ENCODE data around the gene LYPD1.

LYPD1 gene

DNA sequence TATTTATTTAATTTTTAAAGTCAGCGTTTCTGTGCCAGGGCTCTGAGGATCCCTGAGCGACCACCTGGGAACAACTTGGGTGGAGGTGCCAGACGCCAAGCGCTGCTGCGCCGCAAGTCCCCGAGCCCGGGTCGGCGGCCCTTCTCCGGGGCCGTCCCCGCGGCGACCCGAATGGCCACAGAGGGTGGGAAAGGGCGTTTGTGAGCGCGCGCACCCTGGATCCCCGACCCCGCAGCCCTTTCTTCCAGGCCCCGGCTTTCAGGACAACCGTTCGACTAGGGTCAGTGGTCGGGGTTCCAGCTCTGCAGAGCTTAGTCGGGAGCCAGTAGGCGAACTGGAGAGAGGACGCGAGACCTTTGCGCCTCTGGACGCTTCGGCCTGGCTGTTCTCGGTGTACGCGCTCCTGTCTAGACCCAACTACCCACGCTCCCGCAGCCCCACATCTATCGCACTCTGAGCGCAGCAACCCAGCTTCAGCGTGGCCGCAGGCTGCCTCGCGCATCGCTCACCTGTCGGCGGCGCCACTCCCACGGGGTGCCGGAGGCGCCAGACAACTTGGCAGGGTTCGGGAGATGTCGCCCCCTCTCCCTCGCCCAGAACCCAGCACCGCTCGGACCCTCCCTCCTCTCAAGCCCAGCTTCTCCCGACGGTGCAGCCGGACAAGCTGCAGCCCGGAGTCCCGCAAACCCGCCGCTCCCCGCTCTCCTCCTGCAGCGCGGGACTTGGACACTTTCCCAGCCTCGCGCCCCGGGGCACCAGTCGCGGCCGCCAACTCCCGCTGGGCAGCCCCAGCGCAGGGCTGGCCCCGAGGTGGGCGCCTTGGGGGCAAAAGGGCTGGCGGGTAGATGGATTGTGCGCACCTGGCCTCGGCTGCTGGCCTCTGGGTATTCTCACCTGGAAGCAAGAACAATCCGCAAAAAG lies 758 bp downstream of the LYPD1 start:
- DNase-seq = peak in 5 of 10 donors; percentile 9 to 86 (median 23)
- intact Hi-C loops (cut with DNase I) = no loop called here

DNA sequence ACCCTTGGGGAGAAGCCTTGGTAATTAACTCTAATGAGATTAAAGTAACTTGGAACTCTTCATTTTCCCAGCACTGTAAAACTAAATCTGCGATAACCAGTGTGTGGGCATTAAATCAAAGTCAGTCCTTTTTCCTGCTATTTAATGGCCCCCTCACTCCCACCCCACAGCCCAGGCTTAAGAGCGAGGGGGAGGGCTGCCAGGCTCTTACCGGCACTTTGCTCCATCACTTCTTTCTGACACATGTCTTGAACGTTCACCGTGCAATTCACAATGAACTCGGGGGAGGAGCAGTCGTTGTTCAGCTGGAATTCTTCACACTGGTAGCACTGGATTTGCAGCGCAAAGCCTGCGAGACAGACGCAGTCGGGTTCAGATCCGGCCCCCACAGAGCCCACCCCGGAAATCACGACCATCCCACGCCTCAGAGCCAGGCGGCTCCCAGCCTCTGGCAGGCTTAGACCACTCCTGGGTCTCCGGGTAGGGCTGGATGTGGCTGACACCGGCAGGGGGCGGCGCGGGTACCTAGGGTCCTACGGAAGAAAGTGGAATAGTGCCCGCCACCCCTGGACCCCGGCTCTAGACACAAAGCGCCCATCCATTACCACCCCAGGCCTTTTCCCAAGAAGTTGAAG lies 1.7 kb downstream of the LYPD1 start:
- DNase-seq = peak in 5 of 10 donors; percentile 13 to 86 (median 77)
- intact Hi-C loops (cut with DNase I) = no loop called here

DNA sequence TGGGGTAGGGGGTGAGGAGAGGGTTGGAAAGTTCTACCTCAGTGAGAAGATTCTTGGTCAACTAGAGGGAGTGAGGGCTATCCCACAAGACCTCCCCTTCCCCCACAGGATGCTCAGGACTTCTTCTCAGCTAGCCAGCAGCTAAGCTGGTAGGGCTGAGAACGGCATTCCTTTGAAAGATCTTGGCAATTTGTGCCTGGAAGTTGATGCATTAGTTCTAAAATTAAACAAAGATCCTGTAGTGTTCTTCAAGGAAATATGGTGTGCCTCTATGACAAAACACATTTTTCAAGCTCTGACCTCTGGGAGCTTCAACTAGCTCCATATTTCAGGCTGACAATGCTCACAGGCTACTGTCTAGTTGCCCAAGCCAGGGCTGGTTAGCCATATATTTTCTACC lies 2.3 kb downstream of the LYPD1 start:
- intact Hi-C loops (cut with DNase I) = no loop called here
- DNase-seq = no peak

DNA sequence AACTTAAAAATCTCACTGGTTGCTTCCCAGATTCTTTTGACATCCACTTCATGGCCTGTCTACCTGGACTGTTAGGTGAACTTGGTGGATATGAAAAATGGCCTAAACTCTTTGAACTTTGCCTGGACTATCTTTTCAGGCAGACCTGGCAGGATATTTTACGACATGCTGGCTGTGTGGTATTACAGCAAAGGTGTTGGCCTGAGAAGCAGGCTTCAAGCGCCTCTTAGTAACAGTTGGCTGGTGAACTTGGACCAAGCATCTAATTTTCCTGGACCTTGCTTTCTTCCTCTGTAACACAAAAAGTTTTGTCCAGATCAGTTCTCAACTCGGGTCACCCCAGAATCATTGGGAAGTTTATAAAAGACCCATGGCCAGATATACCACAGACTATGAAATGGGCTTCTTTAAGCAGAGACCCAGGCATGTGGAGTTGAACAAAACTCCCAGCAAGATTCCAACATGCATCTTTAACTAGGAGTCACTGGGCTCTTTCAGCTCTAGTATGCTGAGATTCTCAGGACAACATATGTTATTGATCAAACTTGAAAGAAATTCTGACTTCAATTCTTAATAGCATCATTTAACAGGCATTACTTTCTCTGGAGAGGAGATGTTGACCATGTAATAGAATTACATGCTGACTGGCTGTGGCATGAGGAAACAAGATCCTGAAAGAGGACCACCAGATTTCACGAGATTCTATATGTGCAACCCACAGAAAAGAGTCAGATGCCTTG lies 4.4 kb downstream of the LYPD1 start:
- intact Hi-C loops (cut with DNase I) = no loop called here

DNA sequence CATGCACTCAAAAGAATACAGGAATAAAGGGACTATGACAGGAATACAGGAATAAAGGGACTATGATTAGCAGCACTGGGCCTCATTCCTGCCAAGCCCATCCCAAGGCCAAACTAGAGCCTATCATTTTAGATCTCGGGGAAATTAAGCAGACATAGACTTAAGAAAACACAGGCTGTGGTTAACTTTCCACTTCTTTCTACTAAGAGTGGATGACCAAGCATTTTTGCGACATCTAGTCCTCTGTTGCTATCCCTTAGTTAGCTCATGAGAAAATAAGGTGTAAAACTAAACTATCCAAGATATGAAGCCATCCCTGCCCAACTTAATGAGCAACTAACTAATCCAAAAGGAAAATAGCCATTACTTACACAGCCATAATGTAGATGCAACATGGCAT lies 5.9 kb downstream of the LYPD1 start:
- no peak for DNase-seq
- intact Hi-C loops (cut with DNase I) = no loop called here

More for the DNA sequence above, 4.4 kb downstream of the LYPD1 start:
- DNase-seq = no peak

- intact Hi-C loops (cut with DNase I) = no loop called here
- no peak for DNase-seq
Measured at GRCh38 chr2:132662732-132663131, 7.3 kb downstream of the LYPD1 start.

DNA sequence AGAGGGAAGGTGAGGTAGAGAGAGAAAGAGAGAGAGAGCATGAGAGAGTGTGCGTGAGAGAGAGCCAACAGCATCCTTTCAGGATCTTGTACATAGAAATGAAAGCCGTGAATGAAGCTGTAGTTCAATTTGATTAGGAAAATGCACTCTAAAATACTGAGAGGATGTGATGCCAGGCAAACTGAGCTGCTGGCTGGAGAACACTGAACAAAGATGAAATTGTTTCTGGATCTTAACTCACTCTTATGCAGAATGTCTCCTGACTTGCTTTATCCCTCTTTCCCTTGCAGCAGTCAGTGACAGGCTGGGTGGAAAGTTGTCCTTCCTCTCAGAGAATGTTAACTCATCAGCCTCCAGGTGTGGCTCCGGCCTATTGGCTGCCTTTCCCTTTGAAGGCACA lies 10.7 kb downstream of the LYPD1 start:
- intact Hi-C loops (cut with DNase I) = no loop called here
- no peak for DNase-seq

GRCh38 chr2:132656266-132656975 lies 13.6 kb downstream of the LYPD1 start:
- DNase-seq = no peak
- intact Hi-C loops (cut with DNase I) = no loop called here

- intact Hi-C loops (cut with DNase I) = no loop called here
- DNase-seq = no peak
Measured at GRCh38 chr2:132654968-132655367, 15.0 kb downstream of the LYPD1 start.

- intact Hi-C loops (cut with DNase I) = no loop called here
- no peak for DNase-seq
Measured at GRCh38 chr2:132654335-132654734, 15.7 kb downstream of the LYPD1 start.

- no peak for DNase-seq
- intact Hi-C loops (cut with DNase I) = no loop called here
Measured at GRCh38 chr2:132652474-132652873, 17.5 kb downstream of the LYPD1 start.

DNA sequence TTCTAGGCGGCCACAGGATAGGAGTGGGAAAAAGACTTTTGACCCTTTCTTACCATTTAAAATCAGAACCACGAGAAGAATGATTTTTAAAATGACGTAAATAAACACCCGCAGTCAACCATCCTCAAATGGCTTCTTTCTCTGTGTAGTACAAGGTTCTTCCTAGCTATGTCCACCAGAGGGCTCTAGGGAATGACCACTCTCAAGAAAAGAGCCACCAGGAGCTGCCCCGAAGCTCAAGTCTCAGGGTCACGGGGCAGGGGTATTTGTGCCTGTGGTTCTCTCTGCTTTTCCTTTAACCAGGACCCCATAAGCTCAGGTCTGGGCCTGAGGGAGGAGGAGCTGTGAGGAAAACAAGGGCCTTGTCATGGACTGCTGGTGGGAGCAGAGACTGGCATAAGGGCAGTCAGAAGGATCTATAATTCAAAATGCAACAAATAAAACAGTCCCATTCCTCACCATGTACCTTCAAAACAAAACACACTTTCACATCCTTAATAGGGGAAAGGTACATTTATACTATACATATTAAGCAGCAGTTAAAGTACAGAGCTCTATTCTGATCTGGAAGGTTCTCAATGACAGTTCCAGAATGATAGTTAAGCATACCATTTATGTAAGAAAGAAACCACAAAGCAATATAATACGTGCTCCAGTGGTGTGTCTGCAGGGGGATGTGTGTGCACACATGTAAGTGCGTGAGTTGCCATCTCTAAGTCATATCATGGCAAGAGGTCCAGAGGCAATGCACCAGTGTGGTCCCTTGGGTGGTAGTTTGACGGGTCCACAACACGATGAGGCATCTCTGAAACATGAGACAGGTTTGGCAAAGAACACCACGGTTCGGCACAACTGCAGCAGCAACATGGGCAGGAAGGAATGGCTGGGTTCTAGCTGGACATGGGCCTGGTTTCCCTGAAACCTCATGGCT lies 18.6 kb downstream of the LYPD1 start:
- intact Hi-C loops (cut with DNase I) = no loop called here
- DNase-seq = peak in 1 of 10 donors; percentile 32

DNA sequence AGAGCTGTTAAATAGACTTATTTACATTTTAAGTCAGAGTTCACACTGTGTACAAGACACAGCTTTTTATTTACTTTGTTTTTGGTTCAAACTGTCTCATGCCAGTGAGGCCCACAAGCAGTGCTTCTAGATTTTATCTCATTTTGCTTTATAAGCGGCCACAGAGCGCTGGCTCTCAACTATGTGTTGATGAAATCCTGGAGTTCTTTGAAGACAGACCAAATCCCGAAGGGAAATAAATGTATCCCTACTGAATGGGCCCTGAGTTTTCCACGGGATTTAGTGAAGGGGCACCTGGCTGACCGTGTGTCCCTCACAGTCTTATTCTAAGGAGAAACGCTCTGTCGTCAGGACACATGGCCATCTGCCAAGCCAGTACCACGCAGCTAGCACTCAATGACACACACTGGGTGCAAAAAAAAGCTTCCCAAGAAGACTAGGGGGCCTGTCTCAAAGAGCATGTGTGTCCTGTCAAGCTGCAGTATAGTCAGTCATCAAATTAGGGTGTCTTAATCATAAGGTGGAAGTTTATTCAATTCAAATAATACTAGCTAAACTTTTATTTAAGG lies 23.4 kb downstream of the LYPD1 start:
- intact Hi-C loops (cut with DNase I) = no loop called here

DNA sequence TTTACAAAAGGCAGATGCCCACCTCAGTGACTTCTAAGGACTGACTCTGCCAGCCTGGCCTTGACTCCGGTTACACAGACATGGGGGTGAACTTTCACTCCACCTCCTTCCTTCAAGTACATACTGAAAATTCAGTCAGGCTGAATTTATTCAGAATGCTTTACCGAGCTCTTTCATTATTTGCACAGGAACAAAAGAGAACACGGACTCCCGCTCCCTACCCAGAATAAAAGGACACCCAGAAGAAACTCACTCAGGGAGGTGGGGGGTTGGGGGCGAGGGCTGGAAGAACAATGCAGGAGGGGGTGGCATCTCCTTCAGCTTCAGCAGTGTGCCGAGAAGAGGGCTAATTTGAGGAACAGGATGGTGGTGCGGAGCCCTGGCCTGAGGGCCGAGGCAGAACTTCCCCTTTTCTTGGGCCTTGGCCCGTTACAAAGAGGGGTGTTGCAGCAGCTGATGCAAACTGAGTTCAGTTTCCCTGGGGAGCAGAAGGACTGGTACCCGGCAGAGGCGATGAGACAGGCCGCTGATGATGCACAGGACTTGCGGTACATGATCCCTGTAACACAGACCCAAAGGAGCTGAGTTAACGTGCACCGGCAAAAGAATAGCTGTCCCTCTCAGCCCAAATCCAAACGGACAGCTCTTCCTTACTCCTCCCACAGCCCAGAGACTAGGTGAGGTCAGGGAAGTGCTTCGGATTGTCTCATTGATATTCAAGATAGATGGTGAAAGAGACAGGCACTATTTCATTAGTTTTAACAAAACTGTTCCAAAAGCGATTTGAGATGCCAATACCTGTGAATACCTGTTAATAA lies 24.1 kb downstream of the LYPD1 start:
- DNase-seq = no peak
- intact Hi-C loops (cut with DNase I) = no loop called here

More for the DNA sequence above, 23.4 kb downstream of the LYPD1 start:
- no peak for DNase-seq

- intact Hi-C loops (cut with DNase I) = no loop called here
- no peak for DNase-seq
Measured at GRCh38 chr2:132645176-132645575, 24.8 kb downstream of the LYPD1 start.

DNA sequence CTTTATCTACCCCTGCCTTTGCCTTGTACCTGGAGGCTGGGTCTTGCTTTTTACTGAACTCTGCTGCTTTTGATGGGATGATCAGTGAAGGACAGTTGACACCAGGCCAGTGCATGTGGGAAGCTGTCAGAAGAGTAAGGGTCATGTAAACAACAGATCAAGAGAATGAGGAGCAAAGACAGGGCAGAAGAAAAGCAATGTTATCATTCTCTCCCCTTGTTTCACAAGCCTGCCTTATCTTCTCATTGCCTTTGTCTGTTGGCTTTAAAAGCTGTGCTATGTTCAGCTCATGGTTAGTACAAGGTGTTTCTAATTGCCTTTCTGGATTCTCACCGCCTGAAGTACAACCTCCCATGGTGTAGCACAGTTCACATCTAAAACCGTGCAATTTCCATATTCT lies 27.6 kb downstream of the LYPD1 start:
- intact Hi-C loops (cut with DNase I) = no loop called here
- DNase-seq = no peak

DNA sequence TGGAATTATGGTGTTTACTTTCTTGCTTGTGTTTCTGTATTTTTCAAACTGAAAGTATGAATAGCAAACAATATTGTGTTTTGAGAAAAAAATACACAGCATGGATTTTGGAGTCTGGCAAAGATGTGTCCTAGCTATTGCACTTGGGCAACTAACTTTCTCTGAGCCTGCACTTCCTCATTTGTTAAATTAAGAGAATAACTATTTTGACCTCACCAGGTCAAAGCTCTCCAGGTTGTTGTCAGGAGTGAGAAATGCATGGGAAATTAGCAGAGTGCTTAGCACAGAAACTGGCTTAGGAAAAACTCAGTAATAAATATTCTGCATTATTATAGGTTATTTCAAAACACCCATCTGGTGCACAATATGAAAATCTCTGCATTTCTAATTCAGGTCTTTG lies 28.2 kb downstream of the LYPD1 start:
- intact Hi-C loops (cut with DNase I) = no loop called here
- DNase-seq = no peak

DNA sequence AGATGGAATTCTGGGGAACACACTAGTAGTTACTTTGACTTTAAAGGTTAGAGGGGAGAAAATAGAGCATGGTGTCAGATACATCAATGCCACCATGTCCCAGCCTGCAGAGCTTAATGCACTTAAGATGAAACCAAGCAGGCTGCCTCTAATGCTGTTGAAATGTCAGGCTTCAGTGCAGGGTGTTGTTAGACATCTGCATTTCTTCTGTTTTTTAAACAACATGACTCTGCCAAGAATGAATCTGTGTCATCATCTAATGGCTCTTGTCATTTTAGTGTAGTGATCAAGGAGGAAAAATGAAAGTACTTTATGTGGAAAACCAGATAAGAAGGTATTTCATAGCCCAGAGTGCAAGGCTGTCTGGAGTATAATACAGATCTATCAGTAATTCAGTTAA lies 29.9 kb downstream of the LYPD1 start:
- DNase-seq = no peak
- intact Hi-C loops (cut with DNase I) = no loop called here
